Measurements from ENCODE around the gene ZSWIM4. TPM values are rescaled to one million over a fixed set of nuclear protein-coding genes. Genes with fewer than 3 reads are reported as not detected.

Gene ZSWIM4
- polyA plus RNA-seq, 2 of the 4 experiments (the other 2 are of a cell fraction) = 1.6 to 3.4 TPM

GRCh38 chr19:13825489-13826441, 30.5 kb downstream of the ZSWIM4 start:
- no peaks in the 10 kb centered on the region for H3K9me3 ChIP-seq
- DNase-seq (ENCODE audit: low read depth in 1 of 2, low spot score in 1 of 2) = peak in 1 of 2 experiments; percentile 53
- WGBS (ENCODE audit: missing lambda C conversion rate) = 77% methylated on average over 13 of the region's 30 CpGs
- TF ChIP-seq ELK1 (IDR thresholded peaks at IDR 0.05; ENCODE audit: low read depth, low read length) (no peak), BHLHE40 (IDR thresholded peaks at IDR 0.05; ENCODE audit: low read depth, low read length) (no peak), HOXB13 (CRISPR knock-in tag; IDR thresholded peaks at IDR 0.05; ENCODE audit: low read depth) (no peak), MYC (IDR thresholded peaks at IDR 0.05; ENCODE audit: borderline replicate concordance, low read length) (no peak), HDAC2 (IDR thresholded peaks at IDR 0.05) (no peak), NR3C1 (IDR thresholded peaks at IDR 0.05) (no peak), PHF8 (IDR thresholded peaks at IDR 0.05; ENCODE audit: borderline replicate concordance, low read depth) (no peak), MAZ (IDR thresholded peaks at IDR 0.05; ENCODE audit: borderline replicate concordance, low read depth, low read length) (no peak)
- CTCF ChIA-PET = interaction anchor here (1.0 to 2.2 kb wide), 4 partner anchors 10 to 42 kb away, joined by 3 to 6 read pairs (median 4); no protein-coding TSS in a partner anchor
- peak; percentile 14 to 31; a peak in 4 of 6 replicates for ATAC-seq
- POLR2A ChIA-PET = interaction anchor here (0.6 kb wide), 1 partner anchor 56 kb away, joined by 3 read pairs; no protein-coding TSS in a partner anchor
- FAIRE-seq = no peak
- H3K27ac ChIP-seq = no peak overlapping the region
- no peak overlapping the region for H3K4me3 ChIP-seq
- H3K4me2 ChIP-seq = no peak overlapping the region
- H3K4me1 ChIP-seq = 0 out of 3 replicates have a peak, but pooled peaks cover 2% of the 10 kb centered on the region

DNA sequence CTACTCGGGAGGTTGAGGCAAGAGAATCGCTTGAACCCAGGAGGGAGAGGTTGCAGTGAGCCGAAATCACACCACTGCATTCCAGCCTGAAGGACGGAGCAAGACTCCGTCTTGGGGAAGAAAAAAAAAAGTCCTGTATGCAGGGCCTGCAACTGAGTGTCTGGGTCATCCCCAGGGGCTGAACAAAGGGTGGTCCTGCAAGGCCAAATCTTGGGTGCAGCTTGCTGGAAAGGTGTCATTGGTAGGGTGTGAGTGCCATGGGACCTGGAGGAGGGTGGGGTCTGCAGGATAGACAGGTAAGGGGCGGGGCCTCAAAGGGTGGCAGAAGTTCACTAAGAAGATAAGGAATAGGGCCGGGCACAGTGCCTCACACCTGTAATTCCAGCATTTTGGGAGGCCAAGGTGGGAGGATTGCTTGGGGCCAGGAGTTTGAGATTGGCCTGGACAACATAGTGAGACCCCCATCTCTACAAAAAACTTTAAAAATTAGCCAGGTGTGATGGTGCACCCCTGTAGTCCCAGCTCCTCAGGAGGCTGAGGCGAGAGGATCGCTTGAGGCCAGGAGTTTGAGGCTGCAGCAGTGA, 31.5 kb downstream of the ZSWIM4 start:
- ChIA-PET POLR2A (interaction anchor here (0.7 to 1.6 kb wide), 2 partner anchors 36 to 645 kb away, joined by 7 to 9 read pairs; no protein-coding TSS in a partner anchor), CTCF (interaction anchor here (1.3 to 1.7 kb wide), 3 partner anchors 10 to 43 kb away, joined by 3 to 8 read pairs (median 5); no protein-coding TSS in a partner anchor)
- TF ChIP-seq POLR2A (IDR thresholded peaks at IDR 0.05; ENCODE audit: low read length) = no peak
- TF ChIP-seq FOSB (CRISPR knock-in tag; IDR thresholded peaks at IDR 0.05) = no peak
- TF ChIP-seq ELK1 (IDR thresholded peaks at IDR 0.05; ENCODE audit: low read depth, low read length) = no peak
- TF ChIP-seq HOXB13 (CRISPR knock-in tag; IDR thresholded peaks at IDR 0.05; ENCODE audit: low read depth) = no peak
- no peak for TF ChIP-seq RFX5 (IDR thresholded peaks at IDR 0.05)
- TF ChIP-seq PBX3 (IDR thresholded peaks at IDR 0.05) = no peak
- no peak for TF ChIP-seq TP53 (CRISPR knock-in tag; IDR thresholded peaks at IDR 0.05)
- TF ChIP-seq ZC3H11A (IDR thresholded peaks at IDR 0.05) = no peak
- TF ChIP-seq, protein P1, sequence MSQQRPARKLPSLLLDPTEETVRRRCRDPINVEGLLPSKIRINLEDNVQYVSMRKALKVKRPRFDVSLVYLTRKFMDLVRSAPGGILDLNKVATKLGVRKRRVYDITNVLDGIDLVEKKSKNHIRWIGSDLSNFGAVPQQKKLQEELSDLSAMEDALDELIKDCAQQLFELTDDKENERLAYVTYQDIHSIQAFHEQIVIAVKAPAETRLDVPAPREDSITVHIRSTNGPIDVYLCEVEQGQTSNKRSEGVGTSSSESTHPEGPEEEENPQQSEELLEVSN (IDR thresholded peaks at IDR 0.05; ENCODE audit: borderline replicate concordance, low read depth) = no peak
- TF ChIP-seq, protein P2, sequence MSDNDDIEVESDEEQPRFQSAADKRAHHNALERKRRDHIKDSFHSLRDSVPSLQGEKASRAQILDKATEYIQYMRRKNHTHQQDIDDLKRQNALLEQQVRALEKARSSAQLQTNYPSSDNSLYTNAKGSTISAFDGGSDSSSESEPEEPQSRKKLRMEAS (IDR thresholded peaks at IDR 0.05) = no peak
- TF ChIP-seq ZNF302 (CRISPR knock-in tag; IDR thresholded peaks at IDR 0.05) = no peak
- no peak for TF ChIP-seq NPAS2 (CRISPR knock-in tag; IDR thresholded peaks at IDR 0.05; ENCODE audit: borderline replicate concordance)
- no peak for TF ChIP-seq HOXA7 (CRISPR knock-in tag; IDR thresholded peaks at IDR 0.05)
- no peak for TF ChIP-seq USF2 (IDR thresholded peaks at IDR 0.05)
- no peak for TF ChIP-seq EHMT2 (IDR thresholded peaks at IDR 0.05; ENCODE audit: low read depth)
- TF ChIP-seq CBX8 (IDR thresholded peaks at IDR 0.05) = no peak
- TF ChIP-seq JUN (IDR thresholded peaks at IDR 0.05) = no peak

More for the DNA sequence above, 31.5 kb downstream of the ZSWIM4 start:
- no peaks in the 10 kb centered on the region for H3K9me3 ChIP-seq
- DNase-seq (ENCODE audit: low read depth in 1 of 2, low spot score in 1 of 2) (no peak), FAIRE-seq (no peak), ATAC-seq (no peak)
- 88% methylated on average over 9 of the region's 9 CpGs for WGBS (ENCODE audit: missing lambda C conversion rate)
- no peak overlapping the region for H3K4me2 ChIP-seq
- 0 out of 3 replicates have a peak, but pooled peaks cover 2% of the 10 kb centered on the region for H3K4me1 ChIP-seq
- no peak overlapping the region for H3K27ac ChIP-seq
- no peak overlapping the region for H3K4me3 ChIP-seq

Measured in A549 (cell line).